AG20443 (cell line): ENCODE data around the gene GARIN1A.

Experiments used
- DNase-seq: peaks from one replicate; pipeline ENCODE4 v3.0.0; 2012; ENCODE audit warnings: low spot score, mixed read lengths

GARIN1A gene

GRCh38 chr7:128714701-128715495 lies 42.8 kb downstream of the GARIN1A start:
- DNase-seq: no peak

- no peak for DNase-seq
Measured at GRCh38 chr7:128718967-128719642, 47.0 kb downstream of the GARIN1A start.

- DNase-seq: no peak
Measured at GRCh38 chr7:128721376-128721775, 49.3 kb downstream of the GARIN1A start.
